HuH-7.5 (cell line): ENCODE data around the gene ZNRF3.
"Not testable (repeated sequence)": the region's sequence is repeated elsewhere in the genome, so short reads cannot be mapped to it uniquely, and the experiment has no call there.

Experiments used
- DNase-seq: peaks from one replicate; pipeline ENCODE4 v3.0.0; 2011; ENCODE audit warnings: low spot score

ZNRF3 gene

GRCh38 chr22:28985581-28986290 lies 102.4 kb downstream of the ZNRF3 start:
- DNase-seq = no peak

DNA sequence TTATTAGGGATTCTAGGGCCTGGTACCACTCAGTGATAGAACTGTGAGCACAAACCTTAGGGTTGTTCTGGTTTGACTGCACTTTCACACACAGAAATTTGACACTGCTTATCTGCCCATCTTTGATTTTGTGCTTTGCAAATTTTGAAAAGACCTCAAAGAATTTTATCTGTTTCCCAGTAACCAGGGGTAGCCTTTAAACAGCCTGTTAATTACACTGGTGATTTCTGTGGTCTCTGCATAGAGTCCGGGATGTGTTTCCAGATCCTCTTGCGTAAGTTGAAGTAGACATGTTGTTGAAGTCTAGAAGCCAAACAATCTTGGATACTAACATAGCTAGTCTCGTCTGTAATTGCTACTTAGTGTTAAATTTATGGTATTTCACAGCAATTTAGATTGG lies 103.0 kb downstream of the ZNRF3 start:
- no peak for DNase-seq

GRCh38 chr22:28988457-28988856 lies 105.1 kb downstream of the ZNRF3 start:
- no peak for DNase-seq

DNA sequence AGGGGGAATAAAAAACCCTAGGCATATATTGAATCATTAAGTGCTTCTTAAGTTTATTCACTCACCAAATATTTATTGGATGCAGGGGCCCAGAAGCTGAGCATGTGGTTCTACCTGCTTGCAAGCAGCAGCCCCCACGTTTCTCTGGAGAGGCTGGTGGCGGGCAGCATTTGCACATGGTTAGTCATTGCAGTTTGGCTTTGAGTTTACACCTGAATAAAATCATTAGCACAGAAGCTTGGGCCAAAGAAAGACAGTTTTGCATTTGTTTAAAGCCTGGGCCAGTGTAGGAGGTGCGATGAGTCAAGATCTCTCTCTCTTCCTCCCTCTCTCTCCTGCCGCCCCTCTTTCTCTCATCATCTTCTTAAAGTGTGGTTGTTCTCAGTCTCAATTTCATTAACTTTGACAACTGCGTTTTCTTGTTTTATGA lies 105.7 kb downstream of the ZNRF3 start:
- DNase-seq = no peak

DNA sequence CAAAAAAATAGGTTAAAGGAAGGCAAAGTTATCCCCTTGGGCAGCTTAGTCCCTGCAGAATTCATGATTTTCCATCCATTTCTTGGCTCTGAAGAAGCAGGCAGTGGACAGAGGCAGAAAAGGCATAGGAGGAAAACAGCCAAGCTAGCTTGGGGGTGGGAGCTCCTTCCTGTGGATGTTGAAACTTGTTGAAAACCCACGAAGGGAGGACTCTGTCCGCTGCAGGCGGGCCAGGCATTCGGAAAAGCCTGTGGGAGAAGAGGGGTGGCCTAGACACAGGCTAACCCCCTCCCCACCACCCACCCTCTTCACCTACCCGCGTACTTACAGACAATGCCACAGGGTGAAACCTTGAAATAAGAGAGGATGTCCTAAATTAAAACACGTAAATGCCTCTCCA lies 106.1 kb downstream of the ZNRF3 start:
- no peak for DNase-seq

- no peak for DNase-seq
These were observed 106.5 kb downstream of the ZNRF3 start for GRCh38 chr22:28989912-28990311.

GRCh38 chr22:28992565-28993356 lies 109.4 kb downstream of the ZNRF3 start:
- DNase-seq = no peak

GRCh38 chr22:28994522-28994921 lies 111.2 kb downstream of the ZNRF3 start:
- no peak for DNase-seq

DNA sequence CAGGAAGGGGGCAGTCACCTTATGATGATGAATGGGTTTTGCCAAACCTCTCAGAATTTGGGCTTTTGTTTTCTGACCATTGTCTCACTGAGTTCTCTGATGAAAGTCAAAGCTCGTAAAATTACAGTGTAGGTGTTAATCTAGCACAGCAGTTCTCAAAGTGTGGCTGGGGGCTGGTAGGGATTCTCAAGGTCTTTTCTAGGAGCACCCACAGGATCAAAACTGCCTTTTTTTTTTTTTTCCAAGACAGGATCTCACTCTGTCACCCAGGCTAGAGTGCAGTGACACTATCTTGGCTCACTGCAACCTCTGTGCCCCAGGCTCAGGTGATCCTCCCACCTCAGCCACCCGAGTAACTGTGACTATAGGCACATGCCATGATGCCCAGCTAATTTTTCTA lies 112.2 kb downstream of the ZNRF3 start:
- no peak for DNase-seq

GRCh38 chr22:28997342-28997741 lies 114.0 kb downstream of the ZNRF3 start:
- DNase-seq = no peak

GRCh38 chr22:28998681-28999080 lies 115.3 kb downstream of the ZNRF3 start:
- DNase-seq = no peak

DNA sequence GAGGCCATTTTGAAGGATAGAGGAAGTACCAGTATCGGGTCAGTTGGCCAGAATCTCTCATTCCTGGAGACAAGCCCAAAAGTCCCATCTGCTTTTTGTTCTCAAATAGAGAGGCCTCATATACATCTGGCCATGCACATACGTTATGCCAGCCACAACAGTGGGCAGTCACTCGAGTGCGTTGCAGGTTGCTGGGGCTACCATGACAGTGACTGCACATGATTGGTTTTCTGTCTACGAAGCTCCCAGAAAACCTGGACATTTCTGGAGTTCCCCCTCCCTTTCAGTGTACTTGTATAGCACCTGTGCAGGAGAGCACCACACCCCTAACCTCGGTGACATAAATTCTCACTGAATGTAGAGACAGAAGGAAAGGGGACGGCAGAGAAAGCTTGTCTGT lies 116.1 kb downstream of the ZNRF3 start:
- no peak for DNase-seq

DNA sequence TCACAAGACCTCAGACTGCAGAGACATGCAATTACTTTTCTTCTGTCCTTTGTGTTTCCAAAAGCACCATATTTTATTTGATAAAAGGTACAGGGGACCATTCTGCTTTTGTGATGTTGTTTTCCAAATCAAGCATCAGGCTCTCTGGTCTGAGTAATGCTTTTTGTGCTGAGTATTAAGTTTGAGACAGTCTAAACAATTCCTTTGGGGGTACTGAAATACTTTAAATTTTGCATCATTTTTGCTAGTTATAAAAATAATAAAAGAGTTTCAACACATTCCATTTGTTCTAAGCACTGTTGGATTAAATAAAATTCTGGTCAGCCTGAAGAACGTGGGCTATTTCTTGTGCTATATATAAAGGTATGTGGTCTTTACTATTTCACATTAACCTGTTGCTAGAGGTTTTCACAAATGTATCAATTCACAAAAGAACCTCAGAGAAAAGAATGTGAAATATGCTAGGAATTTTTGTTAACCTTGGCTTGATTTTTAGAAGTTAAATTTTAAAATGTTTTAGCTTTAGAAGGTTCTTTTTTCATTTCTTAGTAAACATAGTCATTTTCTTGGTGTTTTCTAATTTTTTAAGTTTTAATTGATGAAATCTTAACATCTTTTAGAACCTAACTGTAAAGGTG lies 116.7 kb downstream of the ZNRF3 start:
- DNase-seq = no peak

GRCh38 chr22:29000641-29001040 lies 117.3 kb downstream of the ZNRF3 start:
- DNase-seq = no peak

DNA sequence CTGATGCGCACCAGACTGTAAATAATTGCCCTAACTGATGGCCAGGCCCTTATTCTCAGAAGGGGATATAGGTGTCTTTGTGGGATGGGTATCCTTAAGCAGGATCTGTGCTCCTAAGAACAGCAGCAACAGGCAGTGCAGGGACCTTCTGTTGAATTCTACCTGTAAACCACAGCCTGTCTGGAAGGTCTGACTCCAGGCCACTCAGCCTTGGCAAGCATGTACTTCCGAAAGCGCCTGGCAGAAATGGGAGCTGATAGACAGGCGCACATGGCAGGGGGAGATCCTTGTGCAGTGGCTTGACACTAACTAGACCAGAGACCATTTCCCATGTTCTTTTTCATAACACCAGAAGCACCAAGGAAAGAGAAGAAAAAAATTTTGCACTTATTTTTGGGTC lies 119.2 kb downstream of the ZNRF3 start:
- DNase-seq = no peak

GRCh38 chr22:29003552-29003951 lies 120.2 kb downstream of the ZNRF3 start:
- DNase-seq = no peak

DNA sequence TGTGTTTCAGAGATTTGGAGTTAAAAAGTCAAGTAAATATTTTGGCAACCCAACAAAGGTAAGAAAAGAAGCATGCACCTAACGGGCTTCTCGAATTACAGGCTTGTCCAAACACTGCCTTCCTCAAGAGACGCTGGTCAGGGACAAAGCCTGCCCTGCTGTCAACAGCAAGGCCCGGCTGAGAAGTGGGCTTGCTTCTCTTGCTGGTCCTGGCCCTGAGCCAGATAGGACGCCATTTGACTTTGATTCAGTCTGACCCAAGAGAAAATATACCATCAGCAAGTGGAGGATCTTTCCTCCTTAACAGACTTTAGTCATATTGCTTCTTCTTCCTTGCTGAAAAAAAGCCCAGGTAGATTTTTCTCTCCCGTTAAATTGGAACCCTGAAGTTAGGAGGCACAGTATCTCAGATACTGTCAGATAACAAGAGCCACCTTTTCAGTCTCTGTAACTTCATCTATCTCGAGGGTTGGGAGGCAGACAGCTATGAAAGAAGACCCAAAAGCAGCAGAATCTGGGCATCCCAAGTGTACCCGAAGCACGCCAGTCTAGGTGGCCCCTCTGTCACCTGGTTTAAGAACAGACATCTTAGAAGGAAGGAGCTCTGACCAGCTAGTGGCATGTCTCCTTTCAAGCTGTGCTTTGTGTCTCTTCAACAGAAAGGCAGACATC lies 120.7 kb downstream of the ZNRF3 start:
- DNase-seq = no peak

DNA sequence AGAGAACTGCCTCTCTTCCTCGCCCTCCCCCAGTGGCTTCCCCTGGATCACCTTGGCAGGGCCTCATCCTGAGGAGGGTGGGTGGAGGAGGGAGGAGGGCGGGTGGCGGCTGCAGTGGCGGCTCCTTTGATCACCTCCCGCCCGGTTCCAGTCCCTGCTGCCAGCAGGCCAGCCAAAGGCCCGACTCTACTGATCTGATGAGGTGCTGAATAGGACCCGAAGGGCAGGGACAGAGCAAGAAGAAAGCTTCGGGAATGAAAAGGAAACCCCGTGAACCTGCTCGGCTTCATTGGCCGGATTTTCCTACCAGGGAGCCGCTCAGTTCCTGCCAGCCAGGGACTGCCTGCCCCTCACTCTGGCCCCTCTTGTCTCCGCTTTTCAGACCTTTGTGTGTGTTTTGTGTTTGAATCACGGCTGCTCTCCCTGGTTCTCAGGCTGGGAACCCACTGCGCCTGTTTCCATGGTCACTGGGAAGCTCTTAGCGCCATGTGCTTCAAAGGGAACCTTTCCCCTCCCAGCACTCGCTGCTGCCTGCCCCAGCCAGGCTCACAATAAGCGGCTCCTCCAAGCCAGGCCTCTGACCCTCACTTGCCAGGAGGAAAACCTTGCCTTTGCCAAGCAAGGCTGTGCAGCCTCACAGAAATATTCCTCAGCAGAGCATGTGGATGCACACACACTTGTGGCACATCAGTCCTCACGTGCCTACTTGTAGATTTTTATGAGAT lies 121.4 kb downstream of the ZNRF3 start:
- no peak for DNase-seq

DNA sequence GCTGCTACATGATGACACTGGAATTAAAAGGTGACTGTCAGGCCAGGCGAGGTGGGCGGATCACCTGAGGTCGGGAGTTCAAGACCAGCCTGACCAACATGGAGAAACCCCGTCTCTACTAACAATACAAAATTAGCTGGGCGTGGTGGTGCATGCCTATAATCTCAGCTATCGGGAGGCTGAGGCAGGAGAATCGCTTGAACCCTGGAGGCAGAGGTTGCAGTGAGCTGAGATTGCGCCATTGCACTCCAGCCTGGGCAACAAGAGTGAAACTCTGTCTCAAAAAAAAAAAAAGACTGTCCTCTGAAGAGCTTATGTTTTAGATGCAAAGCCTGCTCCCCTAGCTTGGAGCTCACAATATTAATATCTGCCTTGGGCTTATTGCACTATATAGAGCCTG lies 122.4 kb downstream of the ZNRF3 start:
- not testable (repeated sequence) for DNase-seq

DNA sequence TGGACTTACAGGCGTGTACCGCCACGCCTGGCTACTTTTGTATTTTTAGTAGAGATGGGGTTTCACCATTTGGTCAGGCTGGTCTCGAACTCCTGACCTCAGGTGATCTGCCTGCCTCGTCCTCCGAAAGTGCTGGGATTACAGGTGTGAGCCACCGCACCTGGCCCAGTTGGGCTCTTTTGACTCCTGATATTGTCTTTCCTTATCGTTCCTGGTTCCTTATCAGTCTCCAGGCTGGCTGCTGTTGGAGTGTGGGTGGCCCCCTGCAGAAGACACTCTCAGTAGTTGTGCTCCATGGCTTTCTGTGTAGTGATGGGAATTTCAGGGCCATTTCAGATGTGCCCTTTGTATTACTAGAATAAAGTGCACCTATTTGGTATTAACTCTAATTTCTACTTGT lies 123.0 kb downstream of the ZNRF3 start:
- DNase-seq = no peak

GRCh38 chr22:29009148-29009547 lies 125.8 kb downstream of the ZNRF3 start:
- no peak for DNase-seq
